Stimulated activated CD4-positive, alpha-beta T cell treated with anti-CD3 and anti-CD28 coated beads, Interleukin-1b, Interleukin-23, amount 100 ng/mL, for 48 hours (primary cell): ENCODE measurements around the gene AP2B1.
"Not testable (repeated sequence)": the region's sequence is repeated elsewhere in the genome, so short reads cannot be mapped to it uniquely, and the experiment has no call there.

Source experiments
- DNase-seq: peaks from one replicate; pipeline ENCODE4 v3.0.0-alpha.2; 2020

Gene AP2B1

DNA sequence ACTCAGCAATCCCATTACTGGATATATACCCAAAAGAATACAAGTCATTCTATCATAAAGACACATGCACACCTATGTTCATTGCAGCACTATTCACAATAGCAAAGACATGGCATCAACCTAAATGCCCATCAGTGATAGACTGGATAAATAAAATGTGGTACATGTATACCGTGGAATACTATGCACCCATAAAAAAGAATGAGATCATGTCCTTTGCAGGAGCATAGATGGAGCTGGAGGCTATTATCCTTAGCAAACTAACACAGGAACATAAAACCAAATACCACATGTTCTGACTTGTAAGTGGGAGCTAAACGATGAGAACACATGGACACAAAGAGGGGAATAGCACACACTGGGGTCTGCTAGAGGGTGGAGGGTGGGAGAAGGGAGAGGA, 116.2 kb downstream of the AP2B1 start:
- not testable (repeated sequence) for DNase-seq

GRCh38 chr17:35705230-35705629, 118.1 kb downstream of the AP2B1 start:
- no peak for DNase-seq

DNA sequence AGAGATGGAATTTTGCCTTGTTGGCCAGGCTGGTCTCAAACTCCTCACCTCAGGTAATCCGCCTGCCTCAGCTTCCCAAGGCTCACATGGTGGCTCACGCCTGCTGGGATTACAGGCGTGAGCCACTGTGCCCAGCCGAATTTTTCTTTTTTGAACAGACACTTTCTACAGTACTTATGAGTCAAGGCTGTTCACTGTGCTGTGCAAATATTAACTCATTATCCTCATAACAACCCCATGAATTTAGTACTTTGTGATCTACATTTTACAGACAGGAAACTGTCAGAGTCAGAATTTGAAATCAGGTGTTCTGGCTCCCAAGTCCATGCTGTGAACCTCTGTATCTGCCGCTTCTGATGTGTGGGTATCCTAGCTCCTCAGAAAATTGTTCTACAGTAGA, 118.6 kb downstream of the AP2B1 start:
- DNase-seq: no peak

GRCh38 chr17:35708149-35708548, 121.0 kb downstream of the AP2B1 start:
- no peak for DNase-seq

DNA sequence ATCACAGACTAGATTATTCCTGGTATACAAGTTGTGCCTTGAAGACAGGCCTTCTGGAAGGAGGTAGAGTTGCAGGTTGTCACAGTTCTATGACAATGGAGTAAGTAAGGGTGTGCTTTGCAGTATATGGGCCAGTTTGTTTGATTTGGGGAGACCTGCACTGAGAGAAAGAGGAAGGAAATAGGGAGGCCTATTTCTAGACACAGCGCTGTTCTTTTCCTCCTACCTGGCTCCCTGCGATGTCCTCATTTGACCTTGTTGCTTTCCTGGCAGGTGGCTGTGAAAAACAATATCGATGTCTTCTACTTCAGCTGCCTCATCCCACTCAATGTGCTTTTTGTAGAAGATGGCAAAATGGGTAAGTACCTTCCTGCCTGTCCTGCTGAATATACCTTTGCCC, 121.8 kb downstream of the AP2B1 start:
- DNase-seq: no peak

DNA sequence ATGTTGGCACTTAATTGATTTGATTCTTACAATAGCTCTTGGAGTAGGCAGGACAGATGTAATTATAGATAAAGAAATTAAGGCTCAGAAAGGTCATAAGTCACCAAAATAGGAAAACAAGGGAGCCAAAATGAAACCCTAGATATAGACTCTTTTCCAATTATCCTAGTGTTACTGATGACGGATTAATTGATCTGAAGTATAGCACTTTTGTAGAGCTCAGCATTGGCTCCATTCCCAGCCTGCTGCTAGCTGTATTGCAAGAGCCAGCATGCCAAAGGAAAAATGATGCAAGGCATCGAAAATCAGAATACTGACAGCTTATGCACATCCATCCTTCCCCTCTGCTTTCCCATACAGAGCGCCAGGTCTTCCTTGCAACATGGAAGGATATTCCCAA, 122.8 kb downstream of the AP2B1 start:
- no peak for DNase-seq

GRCh38 chr17:35710950-35711349, 123.8 kb downstream of the AP2B1 start:
- no peak for DNase-seq

DNA sequence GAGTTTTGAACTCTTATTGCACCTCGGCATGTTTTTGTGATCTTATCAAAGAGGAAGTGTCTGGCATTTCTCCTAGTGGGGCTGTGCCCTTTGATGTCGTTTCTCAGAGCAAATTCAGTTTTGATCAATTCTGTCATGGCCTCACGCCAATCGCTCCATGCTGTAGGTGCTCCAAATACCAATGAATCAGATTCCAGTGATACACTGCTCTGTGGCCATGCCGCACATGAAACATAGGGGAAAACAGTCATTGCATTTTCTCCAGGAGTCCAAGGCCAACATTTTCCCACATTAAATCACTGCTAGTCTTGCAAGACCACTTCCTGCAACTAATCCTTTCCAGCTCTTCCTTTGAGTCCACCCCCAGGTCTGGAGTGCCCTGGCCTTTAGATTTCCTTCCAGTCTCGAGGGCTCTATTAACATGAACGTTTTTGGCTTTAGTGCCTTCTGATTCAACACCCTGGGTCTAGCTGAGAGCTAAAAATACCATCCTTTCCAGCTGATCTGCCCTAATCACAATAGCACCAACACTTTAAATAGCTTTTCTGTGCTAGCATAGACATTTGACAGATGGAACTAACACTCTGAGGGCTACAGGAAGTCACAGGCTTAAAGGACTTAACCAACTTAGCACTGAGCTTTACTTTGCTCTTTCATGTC, 126.1 kb downstream of the AP2B1 start:
- no peak for DNase-seq

GRCh38 chr17:35714988-35715387, 127.9 kb downstream of the AP2B1 start:
- no peak for DNase-seq

DNA sequence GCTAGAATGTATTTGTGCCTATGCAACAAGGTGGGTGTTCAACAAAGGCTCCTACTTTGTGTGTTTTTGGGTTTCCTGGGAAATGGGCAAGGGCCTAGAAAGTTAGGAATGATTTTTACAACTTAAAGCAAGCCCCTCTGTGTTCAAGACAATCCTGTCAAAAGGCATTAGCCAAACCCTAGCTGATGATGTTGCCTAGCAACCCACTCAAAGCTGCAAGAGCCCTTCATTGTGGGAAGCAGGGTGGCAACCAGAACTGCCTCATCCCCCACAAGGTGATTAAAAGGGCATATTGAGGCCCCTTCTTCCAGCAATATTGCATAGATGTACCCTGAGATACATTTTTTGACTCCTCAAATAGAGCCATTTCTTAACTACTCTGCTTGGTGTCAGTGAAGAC, 128.3 kb downstream of the AP2B1 start:
- DNase-seq: no peak

DNA sequence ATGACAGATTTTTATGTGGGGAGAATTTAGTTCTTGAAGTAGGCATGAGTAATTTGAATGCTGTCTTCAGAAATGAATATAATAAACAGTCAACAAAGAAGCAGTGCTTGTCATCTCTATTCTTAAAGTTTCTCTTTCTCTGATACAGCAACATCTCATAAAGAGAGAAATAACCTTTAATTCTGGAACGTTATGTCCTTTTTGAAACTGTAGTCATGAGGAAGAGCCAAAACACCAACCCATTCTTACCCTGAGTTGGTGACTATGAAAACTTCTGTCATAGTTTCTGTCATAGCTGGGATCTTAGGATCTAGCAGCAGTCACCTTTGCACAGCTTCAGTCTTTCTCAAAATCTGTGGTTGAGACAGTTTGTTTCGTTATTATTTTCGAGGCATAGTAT, 129.1 kb downstream of the AP2B1 start:
- DNase-seq: no peak

- DNase-seq: no peak
Observed at GRCh38 chr17:35716897-35717465, 129.9 kb downstream of the AP2B1 start.

GRCh38 chr17:35717475-35717874, 130.4 kb downstream of the AP2B1 start:
- no peak for DNase-seq

- DNase-seq: no peak
Observed at GRCh38 chr17:35723735-35724134, 136.6 kb downstream of the AP2B1 start.

- DNase-seq: no peak
Observed at GRCh38 chr17:35725058-35725457, 137.9 kb downstream of the AP2B1 start.

DNA sequence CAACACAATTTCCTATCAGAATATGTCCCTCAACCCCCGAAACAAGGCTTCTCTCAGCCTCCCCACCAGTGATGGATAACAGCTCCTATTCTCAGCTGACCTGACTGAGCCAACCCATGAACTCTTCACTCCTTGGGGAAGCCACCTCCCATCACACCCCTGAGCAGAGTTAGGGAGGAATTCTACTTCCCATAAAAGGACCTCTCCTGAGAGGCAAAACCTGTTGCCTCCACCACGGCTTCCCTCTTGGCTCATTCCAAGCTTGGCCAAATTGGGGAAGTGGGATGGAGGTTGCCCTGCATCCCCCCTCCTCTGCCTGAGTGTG, 138.6 kb downstream of the AP2B1 start:
- DNase-seq: no peak

DNA sequence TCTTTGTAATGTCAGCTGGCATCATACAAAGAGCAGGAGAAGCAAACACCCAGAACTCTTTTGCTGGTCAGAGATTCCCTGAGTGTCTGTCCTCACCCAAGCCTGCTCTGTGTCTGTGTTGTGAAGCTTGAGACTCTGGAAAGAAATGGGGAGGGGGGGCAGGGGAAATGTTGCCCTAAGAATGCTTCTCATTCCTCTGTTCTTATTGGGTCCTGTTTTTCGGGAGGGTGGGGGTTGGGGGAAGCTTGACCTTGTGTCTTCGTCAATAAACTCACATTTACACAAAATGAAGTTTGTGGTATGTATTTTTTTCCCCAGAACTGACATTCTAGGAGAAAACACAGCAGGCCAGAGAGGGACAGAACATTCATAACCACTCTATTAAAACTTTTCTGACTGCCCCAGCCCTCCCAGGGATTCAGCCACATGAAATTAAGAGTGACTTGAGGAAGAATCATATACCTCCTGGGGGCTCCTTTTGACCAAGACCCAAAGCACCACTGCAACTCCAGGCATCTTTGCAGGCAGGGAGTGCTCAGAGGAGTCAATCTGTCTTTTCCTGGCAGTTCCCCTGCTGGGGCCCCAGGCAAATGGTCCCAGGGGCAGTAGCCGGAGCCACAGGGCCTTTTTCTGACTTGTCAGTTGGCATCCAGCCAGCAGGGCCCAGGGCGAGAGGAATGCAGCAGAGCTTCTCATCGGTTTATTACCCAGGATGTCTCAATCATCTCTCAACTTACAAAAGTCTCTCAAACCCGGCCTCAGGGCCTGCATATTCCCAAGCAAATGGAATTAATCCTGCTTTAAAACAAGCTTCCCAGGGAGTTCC, 139.2 kb downstream of the AP2B1 start:
- no peak for DNase-seq

- DNase-seq: no peak
Observed at GRCh38 chr17:35726953-35727460, 139.9 kb downstream of the AP2B1 start.

- no peak for DNase-seq
Observed at GRCh38 chr17:35727635-35728034, 140.5 kb downstream of the AP2B1 start.

GRCh38 chr17:35728551-35728950, 141.4 kb downstream of the AP2B1 start:
- no peak for DNase-seq

GRCh38 chr17:35729405-35729833, 142.3 kb downstream of the AP2B1 start:
- DNase-seq: no peak

DNA sequence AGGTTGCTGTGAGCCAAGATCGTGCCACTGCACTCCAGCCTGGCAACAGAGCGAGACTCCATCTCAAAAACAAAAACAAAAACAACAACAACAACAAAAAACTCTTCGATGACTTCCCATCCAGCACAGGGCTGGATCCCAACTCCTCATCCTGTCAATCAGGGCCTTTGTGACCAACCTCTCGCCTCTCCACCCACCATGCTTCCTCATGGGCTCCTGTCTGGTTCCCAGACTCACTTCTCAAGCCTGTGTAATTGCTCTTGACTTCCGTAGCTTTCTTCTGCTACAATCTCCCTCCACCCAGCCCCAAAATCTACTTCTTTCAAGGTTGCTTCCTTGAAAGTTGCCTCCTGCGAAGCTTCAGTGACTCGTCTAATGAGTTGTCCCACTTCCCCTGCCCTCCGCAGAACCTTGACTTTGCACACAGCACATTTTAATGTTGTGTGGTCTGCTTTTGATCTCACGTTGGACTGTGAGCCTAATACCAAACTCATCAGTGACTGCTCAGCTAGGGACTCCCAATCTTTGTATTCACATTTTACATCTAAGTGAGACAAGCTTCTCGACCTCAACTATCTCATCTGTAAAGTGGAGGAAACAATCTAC, 143.4 kb downstream of the AP2B1 start:
- no peak for DNase-seq

DNA sequence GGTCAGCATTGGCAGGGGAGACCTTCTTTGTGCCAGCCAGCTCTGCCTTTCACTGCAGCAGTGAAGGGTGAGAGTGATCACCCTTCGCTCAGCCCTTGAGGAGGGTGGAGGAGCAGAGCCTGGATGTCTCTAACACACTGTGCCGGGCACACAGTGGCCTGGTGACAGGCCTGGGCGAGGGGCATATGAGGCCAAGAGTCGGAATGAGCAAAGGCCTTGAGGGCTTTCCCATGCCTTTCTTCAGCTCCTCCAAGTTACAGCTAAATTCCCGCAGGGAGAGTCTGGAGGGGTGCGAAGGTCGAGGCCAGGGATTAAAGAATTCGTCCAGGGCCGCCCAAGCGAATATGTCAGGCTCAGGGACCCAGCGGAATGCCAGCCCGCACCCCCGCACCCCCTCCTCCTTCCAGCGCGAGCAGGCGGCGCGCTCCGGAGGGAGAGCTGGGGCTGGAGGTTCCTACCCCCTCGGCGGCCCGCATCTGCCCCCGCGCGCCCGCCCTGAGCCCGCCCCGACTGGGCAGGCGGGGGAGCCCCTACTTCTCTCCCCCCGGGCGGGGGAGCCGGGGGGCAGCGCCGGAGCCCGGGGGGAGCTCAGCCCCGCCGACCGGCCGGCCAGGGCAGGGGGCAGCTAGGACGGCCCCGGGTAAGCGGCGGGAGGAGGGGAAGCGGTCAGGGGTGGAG, 144.3 kb downstream of the AP2B1 start, which contains the start of gene RASL10B:
Gene RASL10B, plus strand, starts transcription at position 401 of the 678 bp plus-strand sequence. CDS start 3,546 bp downstream, outside the sequence.
- peak; percentile 52 for DNase-seq
